ENCODE data around the gene KRTCAP3. TPM values are rescaled to one million over a fixed set of nuclear protein-coding genes. Genes with fewer than 3 reads are reported as not detected.

KRTCAP3 gene
- total RNA-seq, 1 experiment from 2014 or later, result 9.0 TPM

DNA sequence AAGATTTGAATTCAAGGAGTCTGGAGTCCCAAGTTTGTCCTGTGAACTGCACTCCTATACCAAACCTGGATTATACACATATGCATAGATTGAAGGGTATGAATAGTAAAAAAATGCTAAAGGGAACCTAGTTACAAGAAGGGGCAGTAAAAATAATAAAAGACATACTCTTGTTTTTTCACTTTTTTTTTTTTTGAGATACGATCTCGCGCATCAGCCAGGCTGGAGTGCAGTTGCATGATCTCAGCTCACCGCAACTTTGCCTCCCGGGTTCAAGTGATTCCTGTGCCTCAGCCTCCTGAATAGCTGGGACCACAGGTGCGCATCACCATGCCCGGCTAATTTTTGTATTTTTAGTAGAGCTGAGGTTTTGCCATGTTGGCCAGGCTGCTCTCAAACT, 22.3 kb downstream of the KRTCAP3 start:
- Histone ChIP-seq H3K27me3 (ENCODE audit: control insufficient read depth, insufficient read depth, low read length) (no peaks in the 10 kb centered on the region), H3K36me3 (replicated peaks; ENCODE audit: control insufficient read depth, insufficient read depth, low read length) (no peaks in the 10 kb centered on the region), H3K4me3 (ENCODE audit: insufficient read depth, low read depth, low read length) (no peak overlapping the region)
- DNase-seq, result no peak

DNA sequence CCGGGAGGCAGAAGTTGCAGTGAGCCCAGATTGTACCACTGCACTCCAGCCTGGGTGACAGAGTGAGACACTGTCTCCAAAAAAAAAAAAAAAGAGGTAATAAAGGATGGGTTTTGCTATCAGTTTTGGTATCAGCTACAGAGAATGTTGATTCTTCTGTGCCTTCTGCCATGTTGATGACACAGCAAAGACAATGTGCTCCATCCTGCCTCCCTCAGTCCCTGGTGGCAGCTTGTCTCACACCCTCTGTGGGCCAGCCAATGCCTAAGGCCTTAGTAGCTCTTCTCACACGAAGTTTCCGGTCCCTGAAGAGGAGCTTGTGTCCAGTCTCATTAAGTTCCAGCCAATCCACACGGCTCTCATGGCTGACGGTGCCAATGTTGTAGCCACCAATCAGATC, 29.8 kb downstream of the KRTCAP3 start:
- Histone ChIP-seq H3K36me3 (replicated peaks; ENCODE audit: control insufficient read depth, insufficient read depth, low read length) (peaks cover 1% of the 10 kb centered on the region; the same call in 1 of the 2 replicates), H3K27me3 (ENCODE audit: control insufficient read depth, insufficient read depth, low read length) (no peaks in the 10 kb centered on the region), H3K4me3 (ENCODE audit: insufficient read depth, low read depth, low read length) (no peak overlapping the region)
- DNase-seq, result no peak

DNA sequence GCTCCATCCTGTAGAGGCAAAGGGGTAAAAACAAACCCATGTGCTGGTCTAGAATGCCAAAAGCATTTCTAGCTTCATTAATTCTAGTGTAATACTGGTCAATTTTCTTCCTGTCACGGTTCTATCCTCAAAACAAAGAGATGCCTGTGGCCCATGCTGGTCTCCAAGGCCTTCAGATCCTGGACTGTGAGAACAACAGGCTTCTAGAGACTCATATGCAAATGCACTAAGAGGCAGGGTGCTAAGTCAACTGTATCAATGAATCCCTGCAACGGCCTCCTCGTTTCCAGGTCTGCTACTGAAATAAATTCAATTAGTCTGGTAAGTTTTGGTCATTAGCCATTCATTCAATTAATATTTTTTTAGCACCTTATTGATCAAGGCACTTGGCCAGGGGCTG, 43.3 kb downstream of the KRTCAP3 start:
- Histone ChIP-seq H3K27me3 (ENCODE audit: control insufficient read depth, insufficient read depth, low read length) (no peaks in the 10 kb centered on the region), H3K4me3 (ENCODE audit: insufficient read depth, low read depth, low read length) (no peak overlapping the region), H3K36me3 (replicated peaks; ENCODE audit: control insufficient read depth, insufficient read depth, low read length) (no peaks in the 10 kb centered on the region; the same call in 1 of the 2 replicates)
- DNase-seq, result no peak

DNA sequence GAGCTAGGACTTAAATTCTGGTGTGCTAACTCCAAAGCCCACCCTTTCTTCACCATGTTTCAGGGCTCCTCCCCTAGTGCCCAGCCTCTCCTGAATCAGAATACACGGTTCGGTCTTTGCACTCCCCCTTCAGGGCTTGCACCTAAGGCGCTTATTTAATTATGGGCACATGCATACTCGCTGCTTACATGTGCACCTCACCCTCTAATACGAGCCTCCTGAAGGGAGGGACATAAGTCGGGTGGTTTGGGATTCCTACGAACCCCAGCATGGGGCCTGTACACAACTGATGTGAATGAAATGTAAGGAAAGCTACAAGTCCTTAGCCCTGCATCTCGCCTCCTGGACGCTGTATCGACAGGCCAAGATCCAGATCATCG, 46.9 kb downstream of the KRTCAP3 start:
- peak overlapping the region; percentile 55 for H3K4me3 ChIP-seq (ENCODE audit: insufficient read depth, low read depth, low read length)
- peak; percentile 33 for DNase-seq
- H3K36me3 ChIP-seq (replicated peaks; ENCODE audit: control insufficient read depth, insufficient read depth, low read length), result no peaks in the 10 kb centered on the region
- H3K27me3 ChIP-seq (ENCODE audit: control insufficient read depth, insufficient read depth, low read length), result peaks cover 14% of the 10 kb centered on the region

DNA sequence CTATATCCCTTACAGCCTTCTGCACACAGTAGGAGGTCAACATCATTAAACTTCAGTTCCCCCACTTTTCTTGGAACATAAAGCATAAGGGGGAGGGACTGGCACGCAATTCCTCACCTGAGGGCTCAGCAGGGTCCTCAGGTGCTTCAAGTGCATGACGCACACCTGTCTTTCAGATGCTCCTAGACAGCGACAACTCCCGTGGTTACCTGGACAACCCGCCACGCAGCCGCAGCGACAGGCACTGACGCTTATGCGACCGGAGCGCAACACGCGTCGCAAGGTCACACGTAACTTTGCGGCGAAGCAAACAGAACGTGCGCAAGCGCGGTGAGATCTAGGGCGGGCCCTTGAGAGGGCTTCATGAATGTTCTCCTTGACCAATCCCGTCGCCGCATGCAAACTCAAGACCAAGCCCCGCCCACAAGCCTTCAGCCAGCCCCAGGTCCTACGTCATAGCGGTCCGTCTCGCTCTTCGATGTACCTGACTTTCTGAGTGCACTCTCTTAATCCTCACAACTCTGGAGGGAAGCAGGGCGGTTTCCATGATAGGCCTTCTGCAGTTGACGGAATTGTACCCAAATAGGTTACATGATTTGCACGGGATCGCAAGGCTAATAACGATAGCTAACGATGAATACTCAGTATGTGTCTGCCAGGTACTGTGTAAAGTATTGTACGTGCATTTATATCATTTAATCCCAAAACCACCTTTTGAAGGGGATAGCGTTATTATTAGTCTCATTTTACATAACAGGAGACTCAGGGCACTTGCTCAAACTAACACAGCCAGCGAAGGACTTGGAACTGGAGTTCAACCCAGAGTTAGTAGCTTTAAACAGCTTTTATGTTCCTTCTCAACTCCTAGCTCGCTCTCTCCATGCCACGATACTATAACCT, 47.6 kb downstream of the KRTCAP3 start, which contains the start of gene IFT172:
TSS of gene IFT172 (minus strand) at position 246 of the 900 bp plus-strand sequence. CDS start at position 156, 90 bp downstream.
- peak within 1 kb of the TSS; percentile 55 for H3K4me3 ChIP-seq (ENCODE audit: insufficient read depth, low read depth, low read length)
- DNase-seq, result peak; percentile 97
- peaks cover 20% of the 10 kb centered on the region for H3K27me3 ChIP-seq (ENCODE audit: control insufficient read depth, insufficient read depth, low read length)
- H3K36me3 ChIP-seq (replicated peaks; ENCODE audit: control insufficient read depth, insufficient read depth, low read length), result no peaks in the 10 kb centered on the region

DNA sequence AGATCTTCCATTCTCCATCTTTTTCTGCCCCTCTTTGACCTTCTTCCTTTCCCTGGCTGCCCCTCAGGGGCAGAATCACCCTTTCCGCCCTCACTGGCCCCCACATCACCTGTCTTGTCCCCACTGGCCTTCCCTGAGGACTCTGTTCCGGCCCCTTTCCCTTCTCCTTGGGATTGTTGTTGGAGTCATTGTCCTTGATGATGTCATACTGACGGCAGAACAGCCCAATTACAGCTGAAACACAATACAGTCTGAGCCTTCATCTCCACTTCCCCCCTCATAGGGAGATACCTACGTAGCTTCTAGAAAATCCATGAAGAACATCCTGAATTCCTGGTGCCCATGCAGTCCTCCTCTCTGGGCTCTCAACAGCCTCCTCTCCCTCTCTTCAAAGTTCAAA, 50.4 kb downstream of the KRTCAP3 start:
- no peak for DNase-seq

DNA sequence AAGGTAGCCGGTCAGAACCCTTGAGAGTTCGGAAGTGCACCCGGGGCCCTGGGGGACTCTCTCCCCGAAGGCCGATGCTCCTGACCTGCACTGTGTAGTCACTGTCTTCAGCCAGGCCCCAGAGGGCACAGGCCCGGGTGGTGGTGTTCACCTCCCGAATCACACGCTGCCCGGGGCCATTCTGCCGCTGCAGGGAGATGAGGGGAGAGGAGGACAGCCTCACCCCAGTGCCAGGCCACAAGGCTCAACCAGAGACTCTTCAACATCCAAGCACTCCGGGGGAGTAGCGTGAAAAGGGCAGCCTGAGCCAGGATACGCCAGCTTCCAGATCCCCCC, 51.7 kb downstream of the KRTCAP3 start:
- no peak for DNase-seq
- H3K36me3 ChIP-seq (replicated peaks; ENCODE audit: control insufficient read depth, insufficient read depth, low read length), result no peaks in the 10 kb centered on the region
- H3K27me3 ChIP-seq (ENCODE audit: control insufficient read depth, insufficient read depth, low read length), result peaks cover 44% of the 10 kb centered on the region
- H3K4me3 ChIP-seq (ENCODE audit: insufficient read depth, low read depth, low read length), result peak overlapping the region; percentile 62; the same call in 1 of the 2 replicates

More for the DNA sequence above, 50.4 kb downstream of the KRTCAP3 start:
- H3K36me3 ChIP-seq (replicated peaks; ENCODE audit: control insufficient read depth, insufficient read depth, low read length), result no peaks in the 10 kb centered on the region
- no peak overlapping the region for H3K4me3 ChIP-seq (ENCODE audit: insufficient read depth, low read depth, low read length)
- peaks cover 44% of the 10 kb centered on the region for H3K27me3 ChIP-seq (ENCODE audit: control insufficient read depth, insufficient read depth, low read length)

Other genes with a start within 250 kb of the KRTCAP3 start
- gene ATRAID, start 230.3 kb upstream of the KRTCAP3 start, total RNA-seq (2014; rRNA removed; shearing (Covaris generic)), result 182 and 203 TPM in 2 replicates
- gene SLC5A6, start 230.1 kb upstream of the KRTCAP3 start, total RNA-seq (2014; rRNA removed; shearing (Covaris generic)), result 76.2 and 120 TPM in 2 replicates
- 73.7 and 84.2 TPM in 2 replicates for gene CAD, start 225.0 kb upstream of the KRTCAP3 start, total RNA-seq (2014; rRNA removed; shearing (Covaris generic))
- 0.89 and 1.4 TPM in 2 replicates for gene SLC30A3, start 179.3 kb upstream of the KRTCAP3 start, total RNA-seq (2014; rRNA removed; shearing (Covaris generic))
- not detected in 2 replicates for gene DNAJC5G, start 166.9 kb upstream of the KRTCAP3 start, total RNA-seq (2014; rRNA removed; shearing (Covaris generic))
- gene TRIM54, start 160.0 kb upstream of the KRTCAP3 start, total RNA-seq (2014; rRNA removed; shearing (Covaris generic)), result 3.4 and 5.5 TPM in 2 replicates
- 0.66 TPM in 1 of 2 replicates, not detected in the other for gene UCN, start 133.9 kb upstream of the KRTCAP3 start, total RNA-seq (2014; rRNA removed; shearing (Covaris generic))
- gene MPV17, start 119.3 kb upstream of the KRTCAP3 start, total RNA-seq (2014; rRNA removed; shearing (Covaris generic)), result 53.8 and 60.8 TPM in 2 replicates
- 147 and 152 TPM in 2 replicates for gene GTF3C2, start 85.6 kb upstream of the KRTCAP3 start, total RNA-seq (2014; rRNA removed; shearing (Covaris generic))
- 31.6 and 33.1 TPM in 2 replicates for gene EIF2B4, start 72.0 kb upstream of the KRTCAP3 start, total RNA-seq (2014; rRNA removed; shearing (Covaris generic))
- 110 and 129 TPM in 2 replicates for gene SNX17, start 71.8 kb upstream of the KRTCAP3 start, total RNA-seq (2014; rRNA removed; shearing (Covaris generic))
- 11.8 and 19.2 TPM in 2 replicates for gene ZNF513, start 61.6 kb upstream of the KRTCAP3 start, total RNA-seq (2014; rRNA removed; shearing (Covaris generic))
- 151 and 164 TPM in 2 replicates for gene PPM1G, start 32.8 kb upstream of the KRTCAP3 start, total RNA-seq (2014; rRNA removed; shearing (Covaris generic))
- 150 and 162 TPM in 2 replicates for gene NRBP1, start 13.8 kb upstream of the KRTCAP3 start, total RNA-seq (2014; rRNA removed; shearing (Covaris generic))
- 9.8 and 14.2 TPM in 2 replicates for gene IFT172, start 47.4 kb downstream of the KRTCAP3 start, total RNA-seq (2014; rRNA removed; shearing (Covaris generic))
- gene FNDC4, start 52.8 kb downstream of the KRTCAP3 start, total RNA-seq (2014; rRNA removed; shearing (Covaris generic)), result 7.4 and 9.7 TPM in 2 replicates
- gene GCKR, start 54.5 kb downstream of the KRTCAP3 start, total RNA-seq (2014; rRNA removed; shearing (Covaris generic)), result 0.07 TPM in 1 of 2 replicates, not detected in the other
- 33.4 and 37.6 TPM in 2 replicates for gene ZNF512, start 140.7 kb downstream of the KRTCAP3 start, total RNA-seq (2014; rRNA removed; shearing (Covaris generic))
- gene CCDC121, start 186.6 kb downstream of the KRTCAP3 start, total RNA-seq (2014; rRNA removed; shearing (Covaris generic)), result 2.3 and 3.1 TPM in 2 replicates
- gene GPN1, start 186.7 kb downstream of the KRTCAP3 start, total RNA-seq (2014; rRNA removed; shearing (Covaris generic)), result 39.2 and 41.7 TPM in 2 replicates
- 26.6 and 29.3 TPM in 2 replicates for gene SUPT7L, start 221.2 kb downstream of the KRTCAP3 start, total RNA-seq (2014; rRNA removed; shearing (Covaris generic))
- gene SLC4A1AP, start 221.5 kb downstream of the KRTCAP3 start, total RNA-seq (2014; rRNA removed; shearing (Covaris generic)), result 22.8 and 30.2 TPM in 2 replicates